ENCODE results near the gene SPAG16. TPM values are rescaled to one million over a fixed set of nuclear protein-coding genes. Genes with fewer than 3 reads are reported as not detected.

SPAG16 gene
- 10 to 100 TPM; 37.2 to 72.6 (median 65.7) TPM for polyA plus RNA-seq (ENCODE audit: insufficient read length in 4 of 4)

GRCh38 chr2:213284105-213285090 is at the start of gene SPAG16:
Gene SPAG16, plus strand, starts transcription at chr2:213284464.
- peak; percentile 89 to 95 (median 92) for DNase-seq (ENCODE audit: low read depth in 4 of 4, low spot score in 3 of 4)

GRCh38 chr2:213234641-213235040 is 49.6 kb upstream of the SPAG16 start:
- no peak for DNase-seq (ENCODE audit: low read depth in 4 of 4, low spot score in 3 of 4)

GRCh38 chr2:213235741-213236140 is 48.5 kb upstream of the SPAG16 start:
- DNase-seq (ENCODE audit: low read depth in 4 of 4, low spot score in 3 of 4) = no peak

GRCh38 chr2:213237251-213237650 is 47.0 kb upstream of the SPAG16 start:
- DNase-seq (ENCODE audit: low read depth in 4 of 4, low spot score in 3 of 4) = no peak

GRCh38 chr2:213237787-213238186 is 46.5 kb upstream of the SPAG16 start:
- DNase-seq (ENCODE audit: low read depth in 4 of 4, low spot score in 3 of 4) = no peak

GRCh38 chr2:213238753-213239495 is 45.3 kb upstream of the SPAG16 start:
- no peak for DNase-seq (ENCODE audit: low read depth in 4 of 4, low spot score in 3 of 4)

- no peak for DNase-seq (ENCODE audit: low read depth in 4 of 4, low spot score in 3 of 4)
These were observed 42.4 kb upstream of the SPAG16 start for GRCh38 chr2:213241817-213242216.

GRCh38 chr2:213242653-213243052 is 41.6 kb upstream of the SPAG16 start:
- no peak for DNase-seq (ENCODE audit: low read depth in 4 of 4, low spot score in 3 of 4)

GRCh38 chr2:213243189-213244044 is 40.8 kb upstream of the SPAG16 start:
- no peak for DNase-seq (ENCODE audit: low read depth in 4 of 4, low spot score in 3 of 4)

GRCh38 chr2:213246497-213247281 is 37.6 kb upstream of the SPAG16 start:
- DNase-seq (ENCODE audit: low read depth in 4 of 4, low spot score in 3 of 4) = peak in 2 of 4 donors; percentile 7 to 16

GRCh38 chr2:213247566-213247965 is 36.7 kb upstream of the SPAG16 start:
- DNase-seq (ENCODE audit: low read depth in 4 of 4, low spot score in 3 of 4) = no peak

GRCh38 chr2:213248637-213249036 is 35.6 kb upstream of the SPAG16 start:
- DNase-seq (ENCODE audit: low read depth in 4 of 4, low spot score in 3 of 4) = no peak

GRCh38 chr2:213249502-213249901 is 34.8 kb upstream of the SPAG16 start:
- DNase-seq (ENCODE audit: low read depth in 4 of 4, low spot score in 3 of 4) = no peak

- DNase-seq (ENCODE audit: low read depth in 4 of 4, low spot score in 3 of 4) = peak; percentile 19 to 52 (median 50)
These were observed 32.6 kb upstream of the SPAG16 start for GRCh38 chr2:213251618-213252017.

GRCh38 chr2:213252206-213252605 is 32.1 kb upstream of the SPAG16 start:
- DNase-seq (ENCODE audit: low read depth in 4 of 4, low spot score in 3 of 4) = no peak

GRCh38 chr2:213253162-213253561 is 31.1 kb upstream of the SPAG16 start:
- DNase-seq (ENCODE audit: low read depth in 4 of 4, low spot score in 3 of 4) = no peak

GRCh38 chr2:213259266-213259665 is 25.0 kb upstream of the SPAG16 start:
- DNase-seq (ENCODE audit: low read depth in 4 of 4, low spot score in 3 of 4) = no peak

- no peak for DNase-seq (ENCODE audit: low read depth in 4 of 4, low spot score in 3 of 4)
These were observed 23.0 kb upstream of the SPAG16 start for GRCh38 chr2:213261237-213261636.

- no peak for DNase-seq (ENCODE audit: low read depth in 4 of 4, low spot score in 3 of 4)
These were observed 22.5 kb upstream of the SPAG16 start for GRCh38 chr2:213261715-213262114.

GRCh38 chr2:213265679-213266078 is 18.6 kb upstream of the SPAG16 start:
- no peak for DNase-seq (ENCODE audit: low read depth in 4 of 4, low spot score in 3 of 4)
